ENCODE measurements around the gene NOVA1.

NOVA1 gene

DNA sequence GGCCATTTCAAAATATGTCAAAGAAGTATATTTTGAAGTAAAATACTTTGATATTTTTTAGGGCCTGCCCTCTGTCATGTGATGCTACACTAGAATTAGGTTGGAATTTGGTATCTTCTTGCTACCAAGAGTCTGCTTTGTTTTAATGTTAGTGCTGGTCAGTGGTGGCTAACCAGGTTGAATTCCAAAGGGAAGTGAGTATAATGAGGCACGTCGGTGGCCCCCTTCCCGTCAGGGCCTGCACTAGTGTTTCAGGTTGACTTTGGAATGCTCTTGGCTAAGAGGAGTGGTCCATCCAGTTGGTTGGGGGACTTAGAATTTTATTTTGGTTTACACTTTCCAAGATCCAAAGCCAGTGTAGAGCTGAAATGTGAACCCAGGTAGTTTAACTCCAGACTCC lies 185.4 kb downstream of the NOVA1 start:
- DNase-seq (ENCODE audit: low read depth, low spot score): no peak
- in situ Hi-C loops (cut with HindIII; ENCODE audit: low sequenced_read_pairs): no loop called here
- TF ChIP-seq, protein P1, sequence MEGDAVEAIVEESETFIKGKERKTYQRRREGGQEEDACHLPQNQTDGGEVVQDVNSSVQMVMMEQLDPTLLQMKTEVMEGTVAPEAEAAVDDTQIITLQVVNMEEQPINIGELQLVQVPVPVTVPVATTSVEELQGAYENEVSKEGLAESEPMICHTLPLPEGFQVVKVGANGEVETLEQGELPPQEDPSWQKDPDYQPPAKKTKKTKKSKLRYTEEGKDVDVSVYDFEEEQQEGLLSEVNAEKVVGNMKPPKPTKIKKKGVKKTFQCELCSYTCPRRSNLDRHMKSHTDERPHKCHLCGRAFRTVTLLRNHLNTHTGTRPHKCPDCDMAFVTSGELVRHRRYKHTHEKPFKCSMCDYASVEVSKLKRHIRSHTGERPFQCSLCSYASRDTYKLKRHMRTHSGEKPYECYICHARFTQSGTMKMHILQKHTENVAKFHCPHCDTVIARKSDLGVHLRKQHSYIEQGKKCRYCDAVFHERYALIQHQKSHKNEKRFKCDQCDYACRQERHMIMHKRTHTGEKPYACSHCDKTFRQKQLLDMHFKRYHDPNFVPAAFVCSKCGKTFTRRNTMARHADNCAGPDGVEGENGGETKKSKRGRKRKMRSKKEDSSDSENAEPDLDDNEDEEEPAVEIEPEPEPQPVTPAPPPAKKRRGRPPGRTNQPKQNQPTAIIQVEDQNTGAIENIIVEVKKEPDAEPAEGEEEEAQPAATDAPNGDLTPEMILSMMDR (IDR thresholded peaks at IDR 0.05; ENCODE audit: low read depth, low read length): no peak

DNA sequence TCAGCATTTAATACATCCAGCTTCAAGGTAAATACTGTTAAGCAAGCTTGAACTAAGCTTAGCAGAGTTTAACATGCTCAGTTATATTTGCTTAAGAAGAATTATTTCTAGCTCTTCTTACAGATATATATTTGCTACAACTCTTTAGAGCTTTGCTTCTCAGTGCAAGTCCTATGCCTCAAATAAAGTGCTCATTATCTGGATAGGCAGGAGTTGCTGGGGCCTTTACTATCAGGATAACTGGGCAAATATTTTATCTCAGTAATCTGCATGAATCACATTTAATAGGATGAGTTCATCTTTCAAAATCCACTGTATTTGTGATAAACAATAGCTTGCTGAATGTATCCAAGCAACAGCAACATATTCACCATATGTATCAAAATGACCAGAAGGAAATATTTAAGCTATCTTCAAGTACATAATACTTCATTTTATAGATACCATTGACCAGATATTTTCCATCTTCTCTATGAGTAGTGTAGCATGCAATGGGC lies 187.6 kb downstream of the NOVA1 start:
- H3K4me3 ChIP-seq (ENCODE audit: low read depth, low read length): no peak overlapping the region
- TF ChIP-seq, protein P1 (IDR thresholded peaks at IDR 0.05; ENCODE audit: low read depth, low read length): no peak
- in situ Hi-C loops (cut with HindIII; ENCODE audit: low sequenced_read_pairs): no loop called here
- DNase-seq (ENCODE audit: low read depth, low spot score): no peak

More for the DNA sequence above, 185.4 kb downstream of the NOVA1 start:
- no peak overlapping the region for H3K4me3 ChIP-seq (ENCODE audit: low read depth, low read length)

DNA sequence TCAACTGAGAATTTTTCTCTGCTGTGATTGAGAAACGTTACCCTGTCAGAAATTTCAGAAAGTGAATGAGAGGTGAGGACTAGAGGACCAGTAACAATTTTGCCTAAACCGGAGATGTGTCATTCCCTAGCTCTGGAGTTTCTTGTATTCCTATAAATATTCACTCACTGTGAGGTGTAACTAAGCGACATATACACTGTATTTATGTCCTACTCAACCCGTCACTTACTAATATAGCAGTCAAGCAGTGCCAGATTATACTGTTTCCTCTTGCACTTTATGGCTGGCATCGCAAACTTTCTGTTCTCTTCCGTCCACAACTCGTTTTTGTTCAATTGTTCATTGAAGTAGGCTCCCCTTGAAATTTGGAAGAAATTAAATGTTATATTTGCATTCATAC lies 192.9 kb downstream of the NOVA1 start:
- in situ Hi-C loops (cut with HindIII; ENCODE audit: low sequenced_read_pairs): no loop called here
- no peak overlapping the region for H3K4me3 ChIP-seq (ENCODE audit: low read depth, low read length)
- TF ChIP-seq, protein P1 (IDR thresholded peaks at IDR 0.05; ENCODE audit: low read depth, low read length): no peak
- DNase-seq (ENCODE audit: low read depth, low spot score): no peak

- H3K4me3 ChIP-seq (ENCODE audit: low read depth, low read length): no peak overlapping the region
- in situ Hi-C loops (cut with HindIII; ENCODE audit: low sequenced_read_pairs): no loop called here
- no peak for DNase-seq (ENCODE audit: low read depth, low spot score)
- TF ChIP-seq, protein P1 (IDR thresholded peaks at IDR 0.05; ENCODE audit: low read depth, low read length): no peak
These were observed 194.1 kb downstream of the NOVA1 start for GRCh38 chr14:26403760-26404159.

DNA sequence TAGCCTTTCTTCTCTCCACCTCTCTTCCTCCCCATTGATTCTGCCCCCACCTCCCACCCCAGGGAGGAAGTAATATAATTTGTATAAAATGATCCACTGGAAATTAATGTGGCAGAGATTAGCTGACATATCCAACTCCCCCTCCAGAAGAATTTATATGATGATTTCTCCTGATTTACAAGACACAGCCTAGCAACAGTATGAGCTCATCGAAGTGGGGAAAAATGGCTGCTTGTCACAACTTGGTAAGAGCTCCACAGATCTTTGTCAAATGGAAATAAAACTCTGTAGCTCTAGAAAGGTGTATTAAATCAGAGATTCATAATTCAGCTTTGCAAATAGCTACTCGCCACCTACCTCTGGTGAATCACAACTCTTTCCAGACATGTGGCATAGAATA lies 195.7 kb downstream of the NOVA1 start:
- H3K4me3 ChIP-seq (ENCODE audit: low read depth, low read length): no peak overlapping the region
- no peak for DNase-seq (ENCODE audit: low read depth, low spot score)
- in situ Hi-C loops (cut with HindIII; ENCODE audit: low sequenced_read_pairs): no loop called here
- TF ChIP-seq, protein P1 (IDR thresholded peaks at IDR 0.05; ENCODE audit: low read depth, low read length): no peak

DNA sequence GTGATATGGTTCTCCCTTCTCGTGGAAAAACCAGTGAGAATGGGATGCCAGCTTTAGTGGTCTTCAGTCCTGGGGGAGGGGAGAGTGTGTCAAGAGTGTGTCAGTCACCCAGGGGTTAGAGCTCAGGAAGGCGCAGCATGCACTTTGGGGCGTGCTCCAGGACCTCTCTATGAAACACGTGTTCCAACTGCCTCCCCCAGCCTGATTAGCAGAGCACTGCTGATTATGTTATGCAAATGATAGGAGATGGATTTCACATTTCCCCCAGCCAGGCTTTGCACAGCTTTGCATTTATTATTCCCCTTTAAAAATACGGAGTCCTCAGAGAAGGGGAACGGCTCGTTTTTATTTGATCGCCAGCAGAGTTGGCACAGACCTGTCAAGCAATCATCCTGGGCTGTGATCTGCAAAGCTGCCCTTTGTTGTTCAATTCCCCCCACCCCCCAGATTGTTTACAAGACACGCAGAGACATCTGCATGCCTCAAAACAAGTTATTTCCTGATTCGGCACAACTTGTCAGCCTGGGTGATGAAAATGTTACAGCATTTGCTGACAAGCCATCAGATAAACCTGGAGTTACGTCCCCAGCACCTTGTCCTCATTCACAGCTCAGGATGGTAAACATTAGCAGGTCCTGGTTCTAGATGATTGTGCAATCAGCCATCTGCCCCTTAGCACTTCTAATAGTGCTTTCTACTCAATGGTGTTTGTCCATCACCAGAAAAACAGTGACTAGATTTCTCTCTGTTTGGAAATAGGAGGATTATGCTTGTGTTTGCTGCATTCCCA lies 196.5 kb downstream of the NOVA1 start:
- no peak for DNase-seq (ENCODE audit: low read depth, low spot score)
- in situ Hi-C loops (cut with HindIII; ENCODE audit: low sequenced_read_pairs): no loop called here
- no peak overlapping the region for H3K4me3 ChIP-seq (ENCODE audit: low read depth, low read length)
- TF ChIP-seq, protein P1 (IDR thresholded peaks at IDR 0.05; ENCODE audit: low read depth, low read length): no peak

All from astrocyte of the spinal cord (primary cell).